GM12872 (cell line): ENCODE measurements around the gene KANSL3.

Experiments used
- TF ChIP-seq, protein P1 (sequence below): IDR thresholded peaks from 3 replicates; pipeline ENCODE4 v1.5.1; 2011; ENCODE audit warnings: low read depth, mild to moderate bottlenecking, low read length, moderate library complexity; ENCODE audit not compliant: insufficient read depth

Gene KANSL3

DNA sequence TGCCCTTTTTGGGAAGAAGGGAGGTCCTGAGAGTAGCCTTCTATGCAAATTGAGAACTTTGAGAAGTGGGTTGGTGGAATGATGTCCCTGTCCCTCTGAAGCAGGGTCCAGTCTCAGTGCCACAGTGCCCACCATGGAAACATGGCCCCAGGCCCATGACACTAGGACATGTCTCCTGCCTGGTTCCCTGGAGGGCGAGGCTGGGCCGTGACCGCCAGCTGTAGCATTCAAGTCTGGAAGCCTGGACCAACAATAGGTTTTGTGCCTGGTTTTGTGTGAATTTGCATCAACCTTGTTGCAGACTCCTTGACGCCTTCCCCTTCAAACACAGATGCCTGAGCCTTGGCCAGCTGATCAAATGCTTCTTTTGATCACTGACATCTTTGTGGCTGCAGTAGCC lies 74.1 kb downstream of the KANSL3 start:
- TF ChIP-seq, protein P1, sequence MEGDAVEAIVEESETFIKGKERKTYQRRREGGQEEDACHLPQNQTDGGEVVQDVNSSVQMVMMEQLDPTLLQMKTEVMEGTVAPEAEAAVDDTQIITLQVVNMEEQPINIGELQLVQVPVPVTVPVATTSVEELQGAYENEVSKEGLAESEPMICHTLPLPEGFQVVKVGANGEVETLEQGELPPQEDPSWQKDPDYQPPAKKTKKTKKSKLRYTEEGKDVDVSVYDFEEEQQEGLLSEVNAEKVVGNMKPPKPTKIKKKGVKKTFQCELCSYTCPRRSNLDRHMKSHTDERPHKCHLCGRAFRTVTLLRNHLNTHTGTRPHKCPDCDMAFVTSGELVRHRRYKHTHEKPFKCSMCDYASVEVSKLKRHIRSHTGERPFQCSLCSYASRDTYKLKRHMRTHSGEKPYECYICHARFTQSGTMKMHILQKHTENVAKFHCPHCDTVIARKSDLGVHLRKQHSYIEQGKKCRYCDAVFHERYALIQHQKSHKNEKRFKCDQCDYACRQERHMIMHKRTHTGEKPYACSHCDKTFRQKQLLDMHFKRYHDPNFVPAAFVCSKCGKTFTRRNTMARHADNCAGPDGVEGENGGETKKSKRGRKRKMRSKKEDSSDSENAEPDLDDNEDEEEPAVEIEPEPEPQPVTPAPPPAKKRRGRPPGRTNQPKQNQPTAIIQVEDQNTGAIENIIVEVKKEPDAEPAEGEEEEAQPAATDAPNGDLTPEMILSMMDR, result no peak

DNA sequence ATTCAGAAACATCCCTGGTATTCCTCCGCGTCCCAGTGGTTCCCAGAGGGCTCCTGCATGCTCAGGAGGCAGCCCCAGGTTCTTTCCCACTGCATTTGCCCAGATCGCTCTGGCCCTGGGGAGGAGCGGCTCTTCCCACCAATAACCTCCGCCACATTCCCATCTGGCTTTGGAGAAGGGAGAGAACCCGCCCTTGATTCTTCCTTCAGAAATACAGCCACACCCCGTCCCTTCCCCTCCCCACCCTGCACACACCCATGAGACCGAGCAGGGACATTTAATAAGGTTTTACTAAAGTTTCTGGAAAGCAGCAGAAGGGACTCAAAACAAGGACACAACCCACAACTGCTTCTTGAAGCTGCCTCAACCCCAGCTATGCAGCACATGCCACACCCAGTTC lies 79.6 kb downstream of the KANSL3 start:
- TF ChIP-seq, protein P1, result no peak

DNA sequence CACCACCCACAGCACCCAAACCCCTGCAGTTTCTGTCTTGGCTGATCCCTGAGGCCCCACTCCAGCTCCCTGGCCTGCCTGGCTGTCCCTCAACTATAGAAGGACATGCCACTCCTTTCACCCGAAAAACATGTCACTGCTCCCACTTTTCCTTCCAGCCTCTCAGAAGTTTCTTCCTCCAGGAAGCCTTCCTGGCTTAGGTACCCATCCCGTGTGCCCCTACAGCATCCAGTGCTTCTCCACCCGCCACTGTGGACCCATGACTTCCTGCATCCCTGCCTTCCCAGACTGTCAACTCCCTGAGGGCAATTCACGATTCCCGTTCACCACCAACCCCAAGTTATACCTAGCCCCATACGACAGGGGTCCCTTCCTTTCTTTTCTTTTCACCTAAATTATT lies 80.1 kb downstream of the KANSL3 start:
- TF ChIP-seq, protein P1, result no peak

DNA sequence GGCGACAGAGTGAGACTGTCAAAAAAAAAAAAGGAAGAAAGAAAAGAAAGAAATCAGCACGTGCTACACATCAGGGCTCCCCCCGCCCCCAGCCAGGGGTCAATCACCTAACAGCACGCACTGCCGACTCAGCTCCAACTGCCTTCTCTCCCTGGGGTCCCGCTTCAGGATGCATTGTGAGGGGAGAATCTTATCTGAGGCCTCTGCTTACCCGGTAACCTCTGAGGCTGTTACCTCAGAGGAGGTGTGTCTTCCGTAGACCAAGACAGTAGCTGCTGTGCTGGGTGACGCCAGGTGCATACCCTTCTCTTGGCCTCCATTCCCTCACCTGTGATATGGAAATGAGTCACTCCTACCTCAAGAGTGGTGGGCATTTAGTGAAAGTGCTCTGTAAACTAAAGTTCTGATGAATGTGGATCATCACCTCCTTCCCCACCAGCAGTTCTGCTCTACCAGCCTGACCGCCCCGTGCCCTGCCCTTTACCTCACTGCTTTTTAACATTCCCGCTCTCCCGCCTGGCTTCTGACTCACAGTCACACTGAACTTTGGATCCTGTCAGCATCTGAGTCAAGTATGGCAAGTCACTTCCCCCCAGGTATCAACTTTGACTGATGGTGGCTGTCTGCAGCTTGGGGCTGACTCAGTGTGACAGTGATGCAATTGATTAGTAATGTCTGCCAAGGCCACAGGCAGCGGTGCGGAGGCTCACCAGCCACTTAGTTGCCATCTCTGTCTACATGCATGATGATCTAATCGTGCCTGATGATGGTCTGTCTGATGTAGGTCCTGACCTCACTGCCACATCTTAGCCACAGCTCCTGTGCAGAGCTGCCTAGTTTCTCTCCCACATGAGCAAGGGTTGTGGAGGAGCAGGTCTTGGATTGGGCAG lies 81.4 kb downstream of the KANSL3 start:
- TF ChIP-seq, protein P1, result no peak

DNA sequence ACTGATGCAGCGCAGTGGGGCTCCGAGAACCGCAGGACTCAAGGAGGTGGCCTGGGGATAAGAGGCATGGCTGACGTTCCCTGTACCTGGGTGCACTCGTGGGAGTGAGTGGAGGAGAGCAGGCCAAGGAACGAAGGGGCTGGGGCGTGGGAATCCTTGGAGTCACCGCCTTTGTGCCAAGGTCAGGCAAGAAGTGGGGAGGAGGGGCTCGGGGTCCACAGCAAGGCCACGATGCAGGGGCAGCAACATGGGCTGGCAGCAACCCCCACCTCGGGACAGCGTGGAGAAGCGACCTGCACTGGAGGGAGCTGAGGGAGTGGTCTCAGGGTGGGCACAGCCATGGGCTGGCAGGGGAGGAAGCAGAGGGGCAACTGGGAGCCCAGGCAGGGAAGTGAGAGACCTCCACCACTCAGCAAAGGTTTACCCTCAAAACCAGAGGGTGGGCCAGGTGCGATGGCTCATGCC lies 82.9 kb downstream of the KANSL3 start:
- TF ChIP-seq, protein P1, result no peak

DNA sequence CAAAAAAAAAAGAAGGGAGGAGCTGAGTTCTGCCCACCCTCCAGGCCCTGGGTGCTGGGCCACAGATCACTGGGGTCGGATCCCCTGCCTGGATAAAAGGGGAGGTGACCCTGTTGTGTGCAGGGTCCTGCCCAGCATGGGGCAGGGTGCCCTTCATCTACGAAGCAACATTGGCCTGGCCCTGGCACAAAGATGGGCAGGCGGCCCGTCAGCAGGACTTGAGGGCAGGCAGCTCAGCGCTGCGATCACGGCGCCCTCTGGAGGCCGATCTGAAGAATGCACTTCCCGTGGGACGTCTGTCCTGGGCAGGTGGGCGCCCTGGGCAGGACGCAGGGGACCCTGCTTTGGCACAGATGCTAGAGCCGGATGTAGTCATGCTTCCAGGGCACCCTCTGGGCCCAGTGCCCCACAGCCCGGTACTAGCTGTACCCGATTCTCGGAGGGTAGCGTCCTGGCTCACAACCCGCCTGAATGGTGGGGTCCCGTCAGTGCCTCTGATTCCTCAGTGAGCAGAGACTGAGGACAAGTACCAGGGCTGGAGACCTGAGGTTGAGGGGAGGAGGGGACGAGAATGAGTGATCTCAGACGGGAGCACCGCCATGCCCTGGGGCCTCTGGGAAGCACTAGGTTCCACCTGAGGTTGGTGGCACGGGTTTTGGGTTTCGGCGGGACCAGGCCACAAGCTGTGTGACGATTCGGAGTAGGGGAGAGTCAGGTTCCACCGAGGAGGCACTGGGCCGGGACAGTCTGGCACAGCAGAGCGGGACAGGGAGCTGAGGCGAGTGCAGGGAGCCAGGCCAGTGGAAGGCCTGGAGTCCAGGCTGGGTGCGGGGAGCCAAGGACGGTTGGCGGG lies 83.6 kb downstream of the KANSL3 start:
- TF ChIP-seq, protein P1, result peak; percentile 95
